Endothelial cell of umbilical vein (primary cell): Measurements from ENCODE around the gene DEF6. TPM values are rescaled to one million over a fixed set of nuclear protein-coding genes. Genes with fewer than 3 reads are reported as not detected.

Experiments used
- BruUV-seq: library from RNA; stranded (reverse); fragments of 400-500 nt; replicated peaks from 2 replicates; lab custom pipeline; 2021; lab: Mats Ljungman, UMichigan
- CTCF ChIA-PET: fragments of 300-600, 350-600 bp; sonication (Branson Sonifier 250); formaldehyde crosslinking; loops from one replicate; lab custom pipeline; 2021; ENCODE audit warnings: antibody characterized with exemption, inconsistent platforms; lab: Charles Lee
- POLR2A ChIA-PET: fragments of 300-600, 350-600 bp; sonication (Branson Sonifier 250); formaldehyde crosslinking; loops from one replicate; lab custom pipeline; 2021; ENCODE audit warnings: antibody characterized with exemption, inconsistent platforms; lab: Charles Lee
- DNase-seq: peaks from one replicate; pipeline ENCODE4 v3.0.0-alpha.2; 2011; ENCODE audit warnings: low read depth, low spot score
- FAIRE-seq: peaks from 2 replicates; lab custom pipeline; 2011; peaks lifted over from hg19 to GRCh38; lab: Jason Lieb, UNC
- H2AFZ ChIP-seq: 2 replicates; pipeline ENCODE4 v1.6.0; 2012; ENCODE audit warnings: low read depth, low read length, control low read depth, inconsistent platforms
- H3K27ac ChIP-seq: 2 replicates; pipeline ENCODE4 v1.5.1; 2011; ENCODE audit warnings: low read depth, mild to moderate bottlenecking, control low read depth, low read length, moderate library complexity; ENCODE audit not compliant: insufficient read depth
- H3K27me3 ChIP-seq, 2 experiments: 2 replicates each; pipeline versions ENCODE4 v1.6.0 to v1.6.1; 2011; ENCODE audit warnings: low read length in 2 of 2, mixed read lengths in 1 of 2; ENCODE audit not compliant: control insufficient read depth in 2 of 2, insufficient read depth in 2 of 2
- H3K36me3 ChIP-seq, 2 experiments: 2 replicates in 1 of 2; 3 replicates in 1 of 2; pipeline ENCODE4 v1.5.1; 2011; ENCODE audit warnings: low read length in 2 of 2, mild to moderate bottlenecking in 1 of 2, moderate library complexity in 1 of 2; ENCODE audit not compliant: control insufficient read depth in 2 of 2, insufficient read depth in 2 of 2; ENCODE audit errors: extremely low read depth in 1 of 2
- H3K4me1 ChIP-seq: 3 replicates; pipeline ENCODE4 v1.5.1; 2011; ENCODE audit warnings: mild to moderate bottlenecking, low read length; ENCODE audit not compliant: control insufficient read depth, insufficient read depth; ENCODE audit errors: extremely low read depth
- H3K4me2 ChIP-seq: 2 replicates; pipeline ENCODE4 v1.6.1; 2011; ENCODE audit warnings: low read length, control low read depth, mixed read lengths; ENCODE audit not compliant: insufficient read depth
- H3K4me3 ChIP-seq, 3 experiments: fragments of 200-600 bp in 1 of 3; sonication (generic), shearing (Covaris generic) in 1 of 3; replicated peaks in 1 of 3; 2 replicates each; pipeline ENCODE4 v1.5.1; 2011 to 2016; ENCODE audit warnings: control low read depth in 3 of 3, low read length in 3 of 3, mild to moderate bottlenecking in 2 of 3, inconsistent platforms in 1 of 3, low read depth in 1 of 3, moderate library complexity in 1 of 3; ENCODE audit not compliant: insufficient read depth in 1 of 3
- H3K79me2 ChIP-seq: 2 replicates; pipeline ENCODE4 v1.6.0; 2012; ENCODE audit warnings: low read length, inconsistent platforms; ENCODE audit not compliant: control insufficient read depth, insufficient read depth
- H3K9ac ChIP-seq: replicated peaks from 2 replicates; pipeline ENCODE3; 2011; ENCODE audit warnings: low read length, control low read depth; ENCODE audit not compliant: insufficient read depth; ENCODE audit errors: extremely low read depth
- H3K9me1 ChIP-seq: replicated peaks from 3 replicates; pipeline ENCODE4 v1.6.0; 2011; ENCODE audit warnings: mild to moderate bottlenecking, low read length; ENCODE audit not compliant: control insufficient read depth, insufficient read depth; ENCODE audit errors: extremely low read depth
- H3K9me3 ChIP-seq: replicated peaks from 2 replicates; pipeline ENCODE4 v1.5.1; 2012; ENCODE audit warnings: low read length, inconsistent platforms; ENCODE audit not compliant: control insufficient read depth, insufficient read depth
- H4K20me1 ChIP-seq: replicated peaks from 2 replicates; pipeline ENCODE3; 2011; ENCODE audit warnings: mild to moderate bottlenecking, low read length; ENCODE audit not compliant: control insufficient read depth, insufficient read depth; ENCODE audit errors: extremely low read depth
- CTCF ChIP-seq, 2 donors: IDR thresholded peaks; 1 replicate in 1 of 2; 2 replicates in 1 of 2; pipeline ENCODE4 v1.5.1; 2011; ENCODE audit warnings: low read length in 2 of 2, mild to moderate bottlenecking in 2 of 2, moderate library complexity in 2 of 2, control low read depth in 1 of 2, inconsistent platforms in 1 of 2, low read depth in 1 of 2; ENCODE audit not compliant: insufficient read depth in 1 of 2; ENCODE audit errors: extremely low read depth in 1 of 2
- EZH2 ChIP-seq: IDR thresholded peaks from 2 replicates; pipeline ENCODE4 v1.6.1; 2012; ENCODE audit warnings: borderline replicate concordance, low read depth, mild to moderate bottlenecking, moderate library complexity, low read length, inconsistent platforms; ENCODE audit not compliant: severe bottlenecking
- FOS ChIP-seq: IDR thresholded peaks from 2 replicates; pipeline ENCODE4 v1.6.1; 2011; ENCODE audit warnings: mild to moderate bottlenecking, low read length, moderate library complexity, borderline replicate concordance; ENCODE audit not compliant: insufficient read depth
- GATA2 ChIP-seq: IDR thresholded peaks from 2 replicates; pipeline ENCODE4 v1.7.0; 2011; ENCODE audit warnings: low read depth, mild to moderate bottlenecking, moderate library complexity, mixed read lengths, low read length; ENCODE audit not compliant: insufficient read length, insufficient read depth
- JUN ChIP-seq: IDR thresholded peaks from 2 replicates; pipeline ENCODE4 v1.6.1; 2011; ENCODE audit warnings: borderline replicate concordance, low read depth; ENCODE audit not compliant: insufficient read length, insufficient read depth
- MYC ChIP-seq: IDR thresholded peaks from one replicate; pipeline ENCODE4 v1.6.1; 2011; ENCODE audit warnings: mild to moderate bottlenecking, low read depth, low read length
- POLR2A ChIP-seq: IDR thresholded peaks from 2 replicates; pipeline ENCODE4 v1.6.1; 2012; ENCODE audit warnings: low read depth, mild to moderate bottlenecking, control low read depth, low read length
- POLR2AphosphoS5 ChIP-seq: IDR thresholded peaks from 2 replicates; pipeline ENCODE4 v1.6.1; 2012; ENCODE audit warnings: low read depth, mild to moderate bottlenecking, control low read depth, low read length, moderate library complexity; ENCODE audit not compliant: insufficient read depth
- dilution Hi-C: fragments of 300-500 bp; cut with MboI; formaldehyde crosslinking; loops from one replicate; pipeline ENCODE4 v1.15.0; 2019; ENCODE audit warnings: low sequenced_read_pairs; ENCODE audit not compliant: extremely low pct_ligation_motif_present
- intact Hi-C: fragments of 100-400 bp; cut with micrococcal nuclease; formaldehyde crosslinking; loops from one replicate; pipeline ENCODE4 v1.10.0; 2022
- polyA plus RNA-seq, 4 experiments: library from polyadenylated mRNA; depleted of rRNA in 3 of 4; stranded (reverse) in 3 of 4; unstranded in 1 of 4; fragments of >200 nt; gene quantifications; 2 replicates each; pipeline versions ENCODE4 v1.2.1 to v1.2.3, GENCODE V29; 2011 to 2012; ENCODE audit warnings: missing spikeins in 1 of 4
- total RNA-seq: library from RNA; stranded (reverse); gene quantifications from 2 replicates; pipeline ENCODE4 v1.2.3, GENCODE V29; 2021
- TF ChIP-seq, protein P1 (sequence below): IDR thresholded peaks from 2 replicates; pipeline ENCODE4 v1.6.1; 2011; ENCODE audit not compliant: insufficient read depth, insufficient read length

DEF6 gene
- total and polyA plus RNA-seq, 2 donors (not counting 3 experiments of a cell fraction or from before 2014, with no cell fraction given): 0.59 to 0.77 TPM

- no peak for FAIRE-seq
- Histone ChIP-seq H3K4me1 (no peaks in the 10 kb centered on the region), H4K20me1 (no peaks in the 10 kb centered on the region), H3K4me3 (no peak overlapping the region), H3K36me3 (no peaks in the 10 kb centered on the region), H3K79me2 (no peaks in the 10 kb centered on the region), H2AFZ (no peak overlapping the region), H3K9me1 (no peaks in the 10 kb centered on the region), H3K4me2 (no peak overlapping the region), H3K9me3 (no peaks in the 10 kb centered on the region), H3K9ac (no peak overlapping the region), H3K27ac (no peak overlapping the region), H3K27me3 (no peaks in the 10 kb centered on the region)
- intact Hi-C loops: no loop called here
- ChIA-PET POLR2A (no interaction called here), CTCF (interaction anchor here (1.0 to 1.1 kb wide), 3 partner anchors 8 to 26 kb away, joined by 3 to 4 read pairs (median 3); partner anchors contain the start of gene ZNF76)
- no TSS peak for BruUV-seq
- dilution Hi-C loops: no loop called here
- DNase-seq: no peak
- no peak for TF ChIP-seq CTCF (IDR thresholded peaks at IDR 0.05; ENCODE audit: extremely low read depth in 1 of 2, insufficient read depth in 1 of 2, low read depth in 1 of 2, low read length in 2 of 2)
- no peak for TF ChIP-seq POLR2AphosphoS5
- TF ChIP-seq JUN: no peak
- no peak for TF ChIP-seq EZH2
- no peak for TF ChIP-seq POLR2A
- TF ChIP-seq MYC: no peak
- TF ChIP-seq GATA2: no peak
- no peak for TF ChIP-seq FOS
- TF ChIP-seq, protein P1, sequence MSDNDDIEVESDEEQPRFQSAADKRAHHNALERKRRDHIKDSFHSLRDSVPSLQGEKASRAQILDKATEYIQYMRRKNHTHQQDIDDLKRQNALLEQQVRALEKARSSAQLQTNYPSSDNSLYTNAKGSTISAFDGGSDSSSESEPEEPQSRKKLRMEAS: no peak
Observed at GRCh38 chr6:35267446-35267845, 30.2 kb upstream of the DEF6 start.
